Uterus (tissue), 2 donors: ENCODE data around the gene ICA1.

Experiments
- CTCF ChIP-seq, 4 experiments: fragments of 200-600 bp in 2 of 4; fragments of 450-650 bp in 2 of 4; sonication (generic) in 2 of 4; IDR thresholded peaks; one replicate each; pipeline ENCODE4 v1.5.1; 2016 to 2019; ENCODE audit warnings: antibody characterized with exemption in 4 of 4, mild to moderate bottlenecking in 2 of 4, moderate library complexity in 1 of 4
- POLR2A ChIP-seq, 2 donors: fragments of 450-650 bp; IDR thresholded peaks; one replicate each; pipeline ENCODE4 v1.6.1; 2016; ENCODE audit warnings: antibody characterized with exemption in 2 of 2, mild to moderate bottlenecking in 1 of 2, moderate library complexity in 1 of 2

- TF ChIP-seq POLR2A (IDR thresholded peaks at IDR 0.05) (no peak), CTCF (IDR thresholded peaks at IDR 0.05) (no peak)
Measured at GRCh38 chr7:8178353-8178752, 83.6 kb downstream of the ICA1 start.
